NCI-H510A treated with DMSO at 0.1 percent for 48 hours (cell line): ENCODE measurements around the gene IPO9.

Experiments used
- DNase-seq: peaks from one replicate; lab custom pipeline; 2025; lab: John Stamatoyannopoulos, UW

IPO9 gene

DNA sequence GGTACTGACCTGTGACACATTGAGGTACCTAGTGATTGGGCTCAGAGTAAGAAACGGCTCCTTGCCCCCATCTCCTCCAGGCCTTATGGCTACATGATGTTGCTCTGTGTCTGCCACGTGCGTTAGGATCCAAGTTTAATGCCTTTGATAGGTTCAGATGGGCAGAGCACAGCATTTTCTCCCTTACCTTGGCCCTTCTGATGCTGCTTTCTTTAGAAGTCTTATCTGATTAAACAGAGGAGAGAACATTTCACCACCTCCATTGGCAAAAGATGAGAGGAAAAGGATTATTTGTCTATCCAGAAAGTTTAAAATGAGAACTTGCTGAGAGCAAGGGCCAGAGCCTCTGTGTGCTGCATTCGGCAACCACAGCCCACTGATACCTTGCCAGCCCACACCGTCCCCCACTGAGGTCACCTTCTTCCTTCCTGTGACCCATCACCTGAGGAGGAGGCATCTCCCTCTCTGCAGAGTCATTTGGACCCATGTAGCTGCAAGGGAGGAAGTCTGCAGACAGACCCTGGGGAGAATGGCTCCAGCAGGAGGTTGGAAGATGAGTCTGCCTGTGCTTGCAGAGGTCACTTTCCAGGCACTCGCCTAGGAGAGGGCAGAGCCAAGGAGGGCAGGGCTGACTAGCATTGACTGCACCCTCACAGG is 76.4 kb downstream of the IPO9 start:
- DNase-seq = no peak

GRCh38 chr1:201906336-201906735 is 77.4 kb downstream of the IPO9 start:
- no peak for DNase-seq

GRCh38 chr1:201907621-201908020 is 78.7 kb downstream of the IPO9 start:
- DNase-seq = no peak

DNA sequence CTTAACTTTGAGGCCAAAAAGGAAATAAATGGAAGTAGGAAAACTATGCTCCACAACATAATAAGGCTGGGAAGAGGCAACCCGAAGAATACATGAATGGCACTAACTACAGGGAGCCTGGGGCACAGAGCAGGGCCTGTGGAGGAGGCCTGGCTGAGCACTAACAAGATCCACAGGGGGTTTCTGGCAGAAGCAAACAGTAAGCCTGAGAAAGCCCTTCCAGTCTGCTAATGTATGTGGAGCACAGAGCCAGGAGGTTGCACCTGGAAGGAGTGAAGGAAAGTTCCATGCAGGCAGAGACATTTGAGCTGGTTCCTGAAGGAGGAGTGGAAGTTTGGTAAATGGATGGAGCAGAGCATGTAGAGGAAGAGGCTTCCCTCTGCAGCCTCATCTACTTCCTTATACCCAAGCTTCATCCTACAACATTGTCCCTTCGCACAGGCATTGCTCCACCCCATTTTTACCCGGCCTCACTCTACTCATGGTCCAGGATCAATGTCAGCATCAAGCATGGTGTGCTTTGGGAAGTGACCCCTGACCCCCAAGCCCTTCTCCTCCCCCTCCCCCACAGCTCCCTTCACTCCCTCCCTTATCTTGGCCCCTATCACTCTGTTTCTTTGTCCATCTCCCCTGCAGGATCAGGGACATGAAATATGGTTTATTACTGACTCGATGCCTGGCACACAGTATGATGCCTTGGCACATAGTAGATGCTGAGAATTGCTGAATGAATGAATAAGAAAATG is 83.0 kb downstream of the IPO9 start:
- DNase-seq = no peak

- no peak for DNase-seq
Measured at GRCh38 chr1:201912832-201913231, 83.9 kb downstream of the IPO9 start.

GRCh38 chr1:201914456-201915235 is 85.7 kb downstream of the IPO9 start:
- DNase-seq = no peak

DNA sequence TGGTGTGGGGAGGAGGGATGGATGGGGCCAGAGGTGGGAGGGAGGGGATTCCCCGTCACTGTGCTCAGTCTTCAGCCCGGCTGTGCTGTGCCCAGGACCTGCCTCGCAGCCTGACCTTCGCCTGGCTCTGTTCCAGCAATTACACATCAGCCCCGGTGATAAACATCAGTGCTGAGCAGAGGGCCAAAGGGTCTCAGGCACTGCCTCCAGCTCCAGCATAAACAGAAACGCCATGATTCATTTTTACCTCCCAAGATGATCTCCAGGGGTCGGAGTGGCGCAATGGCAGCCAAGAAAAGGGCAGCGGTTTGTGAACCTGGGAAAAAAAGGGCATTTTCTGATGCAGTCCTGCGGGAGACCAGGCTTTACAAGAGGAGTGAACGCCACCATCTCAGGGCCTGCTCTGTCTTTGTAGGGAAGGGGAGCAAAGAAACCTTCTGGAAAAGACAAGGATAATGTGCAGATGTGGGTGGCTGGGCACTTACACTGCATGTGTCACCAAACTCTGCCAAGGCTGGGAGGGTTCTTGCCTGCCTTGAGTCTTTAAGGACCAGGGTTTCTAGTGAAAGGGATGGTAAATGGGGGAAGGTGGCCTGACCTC is 87.8 kb downstream of the IPO9 start:
- no peak for DNase-seq

GRCh38 chr1:201917362-201918033 is 88.5 kb downstream of the IPO9 start:
- no peak for DNase-seq

GRCh38 chr1:201918343-201918742 is 89.4 kb downstream of the IPO9 start:
- DNase-seq = no peak

GRCh38 chr1:201921952-201922558 is 93.1 kb downstream of the IPO9 start:
- DNase-seq = no peak

- no peak for DNase-seq
Measured at GRCh38 chr1:201925301-201925567, 96.3 kb downstream of the IPO9 start.

DNA sequence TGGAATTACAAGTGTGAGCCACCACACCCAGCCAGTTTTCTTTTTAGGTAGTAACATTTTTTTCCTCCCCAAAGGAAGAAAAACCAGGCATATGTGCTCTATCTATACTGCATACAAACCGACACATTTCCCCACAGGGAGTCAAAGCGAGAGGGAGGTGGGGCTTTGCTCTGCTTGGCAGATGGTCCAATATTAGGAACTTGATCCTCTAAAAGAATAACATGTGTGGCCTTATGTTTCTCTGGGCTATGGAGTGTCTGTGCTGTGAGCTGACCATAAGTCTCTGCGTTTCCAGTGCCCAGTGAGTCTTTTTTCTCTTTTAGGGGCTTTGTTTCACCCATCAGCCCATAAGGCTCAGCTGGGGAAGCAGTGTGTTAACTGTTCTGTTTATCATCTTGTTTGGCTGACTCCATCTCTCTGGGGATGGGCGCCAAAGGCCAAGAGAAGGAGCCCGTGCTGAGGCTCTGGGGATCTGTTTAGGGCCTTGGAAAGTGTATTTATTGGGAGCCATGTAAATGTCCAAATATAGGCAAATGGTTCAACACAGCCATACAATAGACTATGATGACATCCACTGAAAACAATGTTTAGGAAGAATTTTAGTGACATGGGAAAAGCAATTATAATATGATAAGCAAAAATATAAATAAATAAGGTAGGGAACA is 97.2 kb downstream of the IPO9 start:
- DNase-seq = no peak

GRCh38 chr1:201928266-201928665 is 99.3 kb downstream of the IPO9 start:
- no peak for DNase-seq

DNA sequence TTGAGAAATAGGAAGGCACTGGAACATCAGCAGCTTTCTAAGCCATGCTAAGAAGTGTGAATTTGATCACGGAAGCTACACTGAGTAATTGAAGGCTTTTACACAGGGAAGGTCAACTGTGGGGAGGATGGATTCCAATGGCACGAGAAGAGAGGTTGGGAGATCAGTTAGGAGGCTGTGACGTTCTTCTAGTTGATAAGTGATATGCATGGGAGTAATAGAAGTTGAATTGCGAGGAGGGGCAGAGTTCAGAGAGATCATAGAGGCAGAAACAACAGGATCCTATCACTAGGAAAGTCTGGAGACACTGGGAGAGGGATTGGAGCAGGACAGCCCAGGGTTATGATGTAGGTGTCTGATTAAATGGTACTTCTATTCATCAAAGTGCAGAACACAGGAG is 101.2 kb downstream of the IPO9 start:
- DNase-seq = no peak

GRCh38 chr1:201930803-201931202 is 101.8 kb downstream of the IPO9 start:
- no peak for DNase-seq
